H1 (cell line): ENCODE data around the gene TANC1. TPM values are rescaled to one million over a fixed set of nuclear protein-coding genes. Genes with fewer than 3 reads are reported as not detected.

Experiments
- CBX5 ChIP-seq: fragments of 300-800, 300-1000 bp; sonication (generic); IDR thresholded peaks from 2 replicates; pipeline ENCODE4 v1.7.1; 2016; ENCODE audit warnings: antibody characterized with exemption, low read length, low read depth
- SIRT6 ChIP-seq: IDR thresholded peaks from one replicate; pipeline ENCODE4 v1.7.1; 2012; ENCODE audit warnings: low read length, inconsistent platforms
- polyA plus RNA-seq, 7 experiments: library from polyadenylated mRNA; depleted of rRNA in 3 of 7; stranded (reverse) in 5 of 7; unstranded in 2 of 7; fragments of >200 nt in 5 of 7; fragments of 200-250 nt in 2 of 7; gene quantifications; 1 replicate in 5 of 7; 2 replicates in 1 of 7; 4 replicates in 1 of 7; pipeline versions ENCODE4 v1.2.1 to v1.2.3, GENCODE V29; 2011 to 2013; ENCODE audit warnings: missing spikeins in 2 of 7, mixed read lengths in 2 of 7
- total RNA-seq: library from RNA; stranded (reverse); fragmentation: NEBNext Ultra II Directional; extraction: Animal tissue kit (Norgen Biotek cat#: 25700); gene quantifications from 2 replicates; pipeline ENCODE4 v1.2.1, GENCODE V29; 2021
- TF ChIP-seq, protein P1 (sequence below): IDR thresholded peaks from 2 replicates; pipeline ENCODE4 v1.6.1; 2012; ENCODE audit warnings: inconsistent platforms

Gene TANC1
- total and polyA plus RNA-seq, 2 of the 8 experiments (the other 6 are each of a cell fraction or from before 2014, with no cell fraction given) = 4.1 to 7.6 TPM

DNA sequence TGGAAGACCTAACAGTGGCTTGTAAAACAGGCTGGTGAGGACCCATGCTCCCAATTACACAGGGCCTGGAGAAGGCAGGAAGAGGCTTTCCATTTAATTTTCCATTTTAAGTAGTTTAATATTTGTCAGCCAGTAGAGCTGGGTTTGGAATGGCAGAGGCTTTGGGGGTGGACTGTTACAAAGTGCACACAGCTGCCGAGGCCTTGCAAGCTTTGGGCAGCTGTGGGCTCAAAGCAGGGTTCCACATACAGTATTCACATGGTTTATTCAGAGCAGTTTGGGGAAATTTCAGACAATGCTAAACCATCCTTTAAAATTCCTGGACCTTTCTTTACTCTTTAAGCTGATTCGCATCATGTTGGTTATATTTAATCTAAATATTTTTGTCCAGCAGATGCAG is 185.5 kb downstream of the TANC1 start (continued):
- TF ChIP-seq SIRT6 (no peak), CBX5 (no peak)
- TF ChIP-seq, protein P1, sequence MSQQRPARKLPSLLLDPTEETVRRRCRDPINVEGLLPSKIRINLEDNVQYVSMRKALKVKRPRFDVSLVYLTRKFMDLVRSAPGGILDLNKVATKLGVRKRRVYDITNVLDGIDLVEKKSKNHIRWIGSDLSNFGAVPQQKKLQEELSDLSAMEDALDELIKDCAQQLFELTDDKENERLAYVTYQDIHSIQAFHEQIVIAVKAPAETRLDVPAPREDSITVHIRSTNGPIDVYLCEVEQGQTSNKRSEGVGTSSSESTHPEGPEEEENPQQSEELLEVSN = no peak
- TF ChIP-seq, all 59 proteins: peak for 0
